Esophagus squamous epithelium (tissue), 5 donors: ENCODE results near the gene CNTD1. TPM values are rescaled to one million over a fixed set of nuclear protein-coding genes. Genes with fewer than 3 reads are reported as not detected.
"Not testable (repeated sequence)": the region's sequence is repeated elsewhere in the genome, so short reads cannot be mapped to it uniquely, and the experiment has no call there.

Source experiments
- DNase-seq: peaks from one replicate; lab custom pipeline; 2025; lab: John Stamatoyannopoulos, UW
- H3K27ac ChIP-seq, 4 donors: fragments of 200-600 bp; sonication (generic); one replicate each; pipeline ENCODE4 v1.5.1; 2016 to 2019; ENCODE audit warnings: mild to moderate bottlenecking in 1 of 4
- H3K27me3 ChIP-seq, 4 donors: fragments of 200-600 bp; sonication (generic); 1 replicate in 3 of 4; 2 replicates in 1 of 4; pipeline versions ENCODE4 v1.5.1 to v1.6.0; 2017 to 2021; ENCODE audit warnings: antibody characterized with exemption in 1 of 4
- H3K36me3 ChIP-seq, 3 donors: fragments of 200-600 bp; sonication (generic); one replicate each; pipeline ENCODE4 v1.5.1; 2016 to 2019
- H3K4me1 ChIP-seq, 3 donors: fragments of 200-600 bp; sonication (generic); one replicate each; pipeline ENCODE4 v1.5.1; 2017 to 2019
- H3K4me3 ChIP-seq, 4 donors: fragments of 200-600 bp; sonication (generic); 1 replicate in 3 of 4; 2 replicates in 1 of 4; pipeline ENCODE4 v1.5.1; 2016 to 2019; ENCODE audit warnings: mild to moderate bottlenecking in 2 of 4, moderate library complexity in 1 of 4
- H3K9me3 ChIP-seq, 3 donors: fragments of 200-600 bp; sonication (generic); one replicate each; pipeline ENCODE4 v1.5.1; 2016 to 2019
- POLR2A ChIP-seq, 4 donors: fragments of 450-650 bp; IDR thresholded peaks; one replicate each; pipeline ENCODE4 v1.6.1; 2017; ENCODE audit warnings: antibody characterized with exemption in 4 of 4, mild to moderate bottlenecking in 4 of 4, moderate library complexity in 3 of 4
- WGBS, 2 donors: methylation state at CpG; one replicate each; pipeline ENCODE4 v1.1.5; 2018; 5-methylcytosine and 5-hydroxymethylcytosine counted together
- intact Hi-C: fragments of 100-400 bp; cut with DNase I; formaldehyde crosslinking; loops from one replicate; pipeline ENCODE4 v1.15.0; 2022
- total RNA-seq, 4 donors: library from RNA; depleted of rRNA; stranded (reverse); fragments of >200 nt; gene quantifications; one replicate each; pipeline ENCODE4 v1.1.0, GENCODE V29; 2016
- TF ChIP-seq, protein P1 (sequence below), 6 experiments: fragments of 450-650 bp in 4 of 6; fragments of 200-600 bp in 2 of 6; sonication (generic) in 2 of 6; IDR thresholded peaks; one replicate each; pipeline ENCODE4 v1.5.1; 2016 to 2019; ENCODE audit warnings: antibody characterized with exemption in 6 of 6, mild to moderate bottlenecking in 4 of 6, moderate library complexity in 4 of 6
- donor health status: DM: yes; HTN: yes; CAD: no.

The CNTD1 gene
- total RNA-seq, 4 donors from 2014 or later, result not detected

DNA sequence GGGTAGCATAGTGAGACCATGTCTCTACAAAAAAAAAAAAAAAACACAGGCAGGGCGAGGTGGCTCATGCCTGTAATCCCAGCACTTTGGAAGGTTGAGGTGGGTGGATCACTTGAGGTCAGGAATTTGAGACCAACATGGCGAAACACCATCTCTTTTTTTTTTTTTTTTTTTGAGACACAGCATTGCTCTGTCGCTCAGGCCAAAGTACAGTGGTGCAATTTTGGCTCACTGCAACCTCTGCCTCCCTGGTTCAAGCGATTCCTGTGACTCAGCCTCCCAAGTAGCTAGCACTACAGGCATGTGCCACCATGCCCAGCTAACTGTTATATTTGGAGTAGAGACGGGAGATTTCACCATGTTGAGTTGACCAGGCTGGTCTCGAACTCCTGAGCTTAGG is 32.5 kb upstream of the CNTD1 start:
- no peaks in the 10 kb centered on the region for H3K36me3 ChIP-seq
- H3K9me3 ChIP-seq, result no peaks in the 10 kb centered on the region
- DNase-seq, result no peak
- H3K27ac ChIP-seq, result no peak overlapping the region
- 55 to 73% methylated on average over 5 of the region's 6 CpGs for WGBS, 2 donors
- H3K27me3 ChIP-seq, result peaks cover 0 to 32% (median 0%) of the 10 kb centered on the region in 4 donors
- intact Hi-C loops, result no loop called here
- H3K4me1 ChIP-seq, result peaks cover 5 to 20% (median 8%) of the 10 kb centered on the region in 3 donors
- no peak overlapping the region for H3K4me3 ChIP-seq
- TF ChIP-seq, protein P1, sequence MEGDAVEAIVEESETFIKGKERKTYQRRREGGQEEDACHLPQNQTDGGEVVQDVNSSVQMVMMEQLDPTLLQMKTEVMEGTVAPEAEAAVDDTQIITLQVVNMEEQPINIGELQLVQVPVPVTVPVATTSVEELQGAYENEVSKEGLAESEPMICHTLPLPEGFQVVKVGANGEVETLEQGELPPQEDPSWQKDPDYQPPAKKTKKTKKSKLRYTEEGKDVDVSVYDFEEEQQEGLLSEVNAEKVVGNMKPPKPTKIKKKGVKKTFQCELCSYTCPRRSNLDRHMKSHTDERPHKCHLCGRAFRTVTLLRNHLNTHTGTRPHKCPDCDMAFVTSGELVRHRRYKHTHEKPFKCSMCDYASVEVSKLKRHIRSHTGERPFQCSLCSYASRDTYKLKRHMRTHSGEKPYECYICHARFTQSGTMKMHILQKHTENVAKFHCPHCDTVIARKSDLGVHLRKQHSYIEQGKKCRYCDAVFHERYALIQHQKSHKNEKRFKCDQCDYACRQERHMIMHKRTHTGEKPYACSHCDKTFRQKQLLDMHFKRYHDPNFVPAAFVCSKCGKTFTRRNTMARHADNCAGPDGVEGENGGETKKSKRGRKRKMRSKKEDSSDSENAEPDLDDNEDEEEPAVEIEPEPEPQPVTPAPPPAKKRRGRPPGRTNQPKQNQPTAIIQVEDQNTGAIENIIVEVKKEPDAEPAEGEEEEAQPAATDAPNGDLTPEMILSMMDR (IDR thresholded peaks at IDR 0.05), result no peak
- no peak for TF ChIP-seq POLR2A (IDR thresholded peaks at IDR 0.05)

DNA sequence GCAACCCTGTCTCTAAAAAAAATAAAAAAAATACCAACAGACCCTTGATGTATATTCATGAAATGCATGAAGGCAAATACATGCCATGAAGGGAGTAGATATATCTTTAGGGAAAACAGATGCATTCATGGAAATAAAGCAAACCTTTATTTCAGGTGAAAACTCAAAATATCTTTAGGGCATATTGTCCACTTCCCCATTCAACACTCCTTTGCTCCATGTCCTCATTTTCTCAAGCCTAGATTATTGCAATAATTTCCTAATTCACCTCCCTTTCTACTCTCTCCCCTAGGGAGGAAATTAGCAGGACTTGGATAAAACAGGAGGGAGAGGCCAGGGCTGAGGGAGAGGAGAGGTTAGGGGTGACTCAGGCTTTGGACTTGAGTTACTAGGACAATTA is 31.1 kb upstream of the CNTD1 start:
- intact Hi-C loops, result no loop called here
- H3K4me3 ChIP-seq, result no peak overlapping the region

DNA sequence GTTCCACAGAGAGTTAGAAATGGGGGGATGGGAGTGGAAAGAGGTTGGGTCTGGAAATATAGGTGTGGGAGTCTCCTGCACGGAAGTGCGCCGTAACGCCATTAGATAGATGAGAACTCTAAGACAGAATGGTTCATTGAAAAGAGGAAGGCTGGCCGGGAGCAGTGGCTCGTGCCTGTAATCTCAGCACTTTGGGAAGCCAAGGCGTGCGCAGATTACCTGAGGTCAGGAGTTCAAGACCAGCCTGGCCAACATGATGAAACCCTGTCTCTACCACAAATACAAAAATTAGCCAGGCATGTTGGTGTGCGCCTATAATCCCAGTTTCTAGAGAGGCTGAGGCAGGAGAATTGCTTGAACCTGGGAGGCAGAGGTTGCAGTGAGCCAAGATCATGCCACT is 30.7 kb upstream of the CNTD1 start:
- H3K27me3 ChIP-seq, result peaks cover 0 to 14% (median 0%) of the 10 kb centered on the region in 4 donors
- H3K4me3 ChIP-seq, H3K36me3 ChIP-seq, H3K9me3 ChIP-seq, DNase-seq, intact Hi-C loops, H3K4me1 ChIP-seq, H3K27ac ChIP-seq: not testable (repeated sequence)
- 62 to 68% methylated on average over 8 to 9 of the region's 9 CpGs for WGBS, 2 donors

More for the DNA sequence above, 31.1 kb upstream of the CNTD1 start:
- Histone ChIP-seq H3K9me3 (no peaks in the 10 kb centered on the region), H3K36me3 (no peaks in the 10 kb centered on the region), H3K27me3 (peaks cover 0 to 18% (median 0%) of the 10 kb centered on the region in 4 donors), H3K27ac (no peak overlapping the region), H3K4me1 (peaks cover 0 to 9% (median 0%) of the 10 kb centered on the region in 3 donors)
- TF ChIP-seq, protein P1 (IDR thresholded peaks at IDR 0.05), result no peak
- TF ChIP-seq POLR2A (IDR thresholded peaks at IDR 0.05), result no peak
- no peak for DNase-seq

DNA sequence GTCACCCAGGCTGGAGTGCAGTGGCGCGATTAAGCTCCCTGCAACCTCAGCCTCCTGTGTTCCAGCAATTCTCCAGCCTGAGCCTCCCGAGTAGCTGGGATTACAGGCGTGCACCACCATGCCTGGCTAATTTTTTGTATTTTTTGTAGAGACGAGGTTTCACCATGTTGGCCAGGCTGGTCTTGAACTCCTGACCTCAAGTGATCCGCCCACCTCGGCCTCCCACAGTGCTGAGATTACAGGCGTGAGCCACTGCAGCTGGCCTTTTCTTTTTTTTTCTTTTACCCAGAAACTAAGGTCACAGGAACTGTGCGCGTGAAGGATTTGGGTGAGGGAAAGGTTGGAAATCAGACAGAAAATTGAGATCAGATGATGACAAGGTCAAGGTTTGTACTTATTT is 28.7 kb upstream of the CNTD1 start:
- Histone ChIP-seq H3K4me1 (peaks cover 8 to 21% (median 10%) of the 10 kb centered on the region in 3 donors), H3K27me3 (peaks cover 0 to 10% (median 0%) of the 10 kb centered on the region in 4 donors)
- 71 to 75% methylated on average over 10 of the region's 10 CpGs for WGBS, 2 donors
- intact Hi-C loops, H3K4me3 ChIP-seq, H3K9me3 ChIP-seq, H3K27ac ChIP-seq, DNase-seq, H3K36me3 ChIP-seq: not testable (repeated sequence)

DNA sequence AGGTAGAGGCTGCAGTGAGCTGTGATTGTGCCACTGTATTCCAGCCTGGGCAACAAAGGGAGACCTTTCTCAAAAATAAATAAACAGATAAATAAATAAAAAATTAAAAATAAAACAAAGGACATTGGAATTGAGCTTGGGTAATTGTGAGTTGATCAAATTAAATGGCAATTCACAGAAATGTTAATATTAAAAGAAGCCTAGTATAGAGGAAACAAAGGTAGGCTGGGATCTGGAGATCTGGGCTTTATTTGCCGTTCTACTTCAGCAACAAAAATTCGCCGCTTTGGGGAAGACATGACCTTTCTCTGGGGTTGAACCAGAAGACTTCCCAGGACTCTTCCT is 25.7 kb upstream of the CNTD1 start:
- intact Hi-C loops, result no loop called here
- no peaks in the 10 kb centered on the region for H3K27me3 ChIP-seq
- WGBS, 2 donors, result 3 to 7% methylated on average over 3 of the region's 3 CpGs
- peak overlapping the region; percentile 86 to 94 (median 93) for H3K27ac ChIP-seq
- no peak for DNase-seq
- TF ChIP-seq POLR2A (IDR thresholded peaks at IDR 0.05), result no peak
- TF ChIP-seq, protein P1 (IDR thresholded peaks at IDR 0.05), result no peak
- H3K4me1 ChIP-seq, result peaks cover 8 to 32% (median 10%) of the 10 kb centered on the region in 3 donors
- H3K9me3 ChIP-seq, result no peaks in the 10 kb centered on the region
- peak overlapping the region; percentile 64 to 98 (median 86) for H3K4me3 ChIP-seq
- peaks cover 6 to 32% (median 14%) of the 10 kb centered on the region in 3 donors for H3K36me3 ChIP-seq

DNA sequence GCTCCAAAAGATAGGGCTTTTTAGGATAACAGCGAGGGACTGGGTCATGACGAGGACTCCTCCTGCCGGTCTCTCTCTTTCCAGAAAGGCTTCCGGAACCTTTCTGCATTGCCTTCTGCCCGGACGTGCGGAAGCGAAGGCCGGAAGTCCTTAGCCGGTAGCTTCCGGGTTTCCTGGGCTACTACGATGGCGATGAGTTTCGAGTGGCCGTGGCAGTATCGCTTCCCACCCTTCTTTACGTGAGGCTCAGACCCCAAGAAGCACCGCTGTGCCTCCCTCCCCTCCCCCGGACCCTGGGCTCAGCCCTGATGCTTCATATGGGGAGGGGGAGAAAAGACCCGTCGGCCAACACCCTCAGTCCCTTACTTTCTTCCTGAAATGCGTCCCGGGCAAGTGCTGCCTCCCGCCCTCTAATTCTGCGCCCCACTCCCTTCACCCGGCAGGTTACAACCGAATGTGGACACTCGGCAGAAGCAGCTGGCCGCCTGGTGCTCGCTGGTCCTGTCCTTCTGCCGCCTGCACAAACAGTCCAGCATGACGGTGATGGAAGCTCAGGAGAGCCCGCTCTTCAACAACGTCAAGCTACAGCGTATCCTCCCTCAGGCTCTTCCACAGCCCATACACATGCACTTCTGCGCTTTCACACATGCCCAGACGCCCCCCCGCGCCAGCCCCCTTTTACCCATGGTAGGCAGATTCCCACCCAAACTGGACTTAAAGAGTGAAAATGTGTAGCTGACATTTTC is 25.2 kb upstream of the CNTD1 start, which contains the start of gene VPS25:
Gene VPS25, plus strand, starts transcription at position 160 of the 746 bp plus-strand sequence. Its CDS starts 27 bp downstream, at position 187.
- H3K27me3 ChIP-seq, result no peaks in the 10 kb centered on the region
- H3K27ac ChIP-seq, result peak within 1 kb of the TSS; percentile 86 to 94 (median 93)
- H3K4me1 ChIP-seq, result peaks cover 8 to 37% (median 10%) of the 10 kb centered on the region in 3 donors
- intact Hi-C loops, result no loop called here
- TF ChIP-seq, protein P1 (IDR thresholded peaks at IDR 0.05), result peak in 3 of 6 experiments; percentile 4 to 16 (median 10)
- peak in 2 of 4 donors; percentile 37 to 63 for TF ChIP-seq POLR2A (IDR thresholded peaks at IDR 0.05)
- no peaks in the 10 kb centered on the region for H3K9me3 ChIP-seq
- DNase-seq, result no peak
- WGBS, 2 donors, result 0 to 3% methylated on average over 23 to 31 of the region's 39 CpGs
- H3K4me3 ChIP-seq, result peak within 1 kb of the TSS; percentile 64 to 98 (median 86)
- H3K36me3 ChIP-seq, result peaks cover 6 to 37% (median 20%) of the 10 kb centered on the region in 3 donors
